Trophoblast cell (in vitro differentiated cells and primary cell): ENCODE results near the gene VPS39.

Source experiments
- DNase-seq, 2 donors: peaks; one replicate each; pipeline ENCODE4 v3.0.0-alpha.2; 2016
- H2AFZ ChIP-seq: 2 replicates; pipeline ENCODE4 v1.6.1; 2013; ENCODE audit warnings: low read length, moderate library complexity, mild to moderate bottlenecking; ENCODE audit not compliant: insufficient read depth, poor library complexity
- H2AK5ac ChIP-seq: 2 replicates; pipeline ENCODE4 v1.6.1; 2013; ENCODE audit warnings: mild to moderate bottlenecking, low read length
- H2BK120ac ChIP-seq: 2 replicates; pipeline ENCODE4 v1.6.1; 2013; ENCODE audit warnings: low read length, mild to moderate bottlenecking, moderate library complexity; ENCODE audit not compliant: insufficient read depth, poor library complexity
- H2BK12ac ChIP-seq: 2 replicates; pipeline ENCODE4 v1.6.1; 2013; ENCODE audit warnings: mild to moderate bottlenecking, low read length, moderate library complexity
- H2BK5ac ChIP-seq: 2 replicates; pipeline ENCODE4 v1.6.1; 2013; ENCODE audit warnings: low read length, low read depth, moderate library complexity, mild to moderate bottlenecking; ENCODE audit not compliant: poor library complexity
- H3K14ac ChIP-seq: 2 replicates; pipeline ENCODE4 v1.6.1; 2013; ENCODE audit warnings: mild to moderate bottlenecking, low read length
- H3K18ac ChIP-seq: 2 replicates; pipeline ENCODE4 v1.6.1; 2013; ENCODE audit warnings: mild to moderate bottlenecking, low read length
- H3K23ac ChIP-seq: 2 replicates; pipeline ENCODE4 v1.6.1; 2013; ENCODE audit warnings: low read length
- H3K27ac ChIP-seq: 2 replicates; pipeline ENCODE4 v1.5.1; 2013; ENCODE audit warnings: low read depth, mild to moderate bottlenecking, inconsistent platforms, low read length, moderate library complexity
- H3K27me3 ChIP-seq: 2 replicates; pipeline ENCODE4 v1.6.1; 2013; ENCODE audit warnings: inconsistent platforms, mild to moderate bottlenecking, low read length, moderate library complexity; ENCODE audit not compliant: insufficient read depth
- H3K36me3 ChIP-seq, 2 experiments: 1 replicate in 1 of 2; 2 replicates in 1 of 2; pipeline ENCODE4 v1.6.1; 2013; ENCODE audit warnings: low read length in 2 of 2, mild to moderate bottlenecking in 2 of 2, moderate library complexity in 1 of 2; ENCODE audit not compliant: insufficient read depth in 2 of 2, control insufficient read depth in 1 of 2
- H3K4ac ChIP-seq: 2 replicates; pipeline ENCODE4 v1.6.1; 2013; ENCODE audit warnings: low read depth, mild to moderate bottlenecking, low read length, moderate library complexity
- H3K4me1 ChIP-seq, 2 experiments: 1 replicate in 1 of 2; 2 replicates in 1 of 2; pipeline ENCODE4 v1.6.1; 2013; ENCODE audit warnings: low read length in 2 of 2, mild to moderate bottlenecking in 2 of 2, moderate library complexity in 1 of 2; ENCODE audit not compliant: insufficient read depth in 2 of 2, control insufficient read depth in 1 of 2
- H3K4me2 ChIP-seq: 2 replicates; pipeline ENCODE4 v1.6.1; 2013; ENCODE audit warnings: inconsistent platforms, mild to moderate bottlenecking, low read length, moderate library complexity
- H3K4me3 ChIP-seq: 2 replicates; pipeline ENCODE4 v1.5.1; 2013; ENCODE audit warnings: mild to moderate bottlenecking, low read depth, low read length, inconsistent platforms
- H3K79me1 ChIP-seq: one replicate; pipeline ENCODE4 v1.6.1; 2013; ENCODE audit warnings: low read length
- H3K79me2 ChIP-seq: 2 replicates; pipeline ENCODE4 v1.6.1; 2013; ENCODE audit warnings: low read length, mild to moderate bottlenecking; ENCODE audit not compliant: control insufficient read depth, insufficient read depth, poor library complexity
- H3K9ac ChIP-seq: 2 replicates; pipeline ENCODE4 v1.6.1; 2013; ENCODE audit warnings: mild to moderate bottlenecking, low read length
- H3K9me3 ChIP-seq: 2 replicates; pipeline ENCODE4 v1.6.1; 2013; ENCODE audit warnings: low read depth, mild to moderate bottlenecking, control low read depth, inconsistent platforms, low read length; ENCODE audit not compliant: insufficient read depth
- H4K12ac ChIP-seq: 2 replicates; pipeline ENCODE4 v1.6.1; 2013; ENCODE audit warnings: low read depth, mild to moderate bottlenecking, low read length, moderate library complexity
- H4K8ac ChIP-seq: 2 replicates; pipeline ENCODE4 v1.6.1; 2013; ENCODE audit warnings: low read depth, mild to moderate bottlenecking, low read length, moderate library complexity
- H4K91ac ChIP-seq: one replicate; pipeline ENCODE4 v1.6.1; 2013; ENCODE audit warnings: low read depth, mild to moderate bottlenecking, low read length, moderate library complexity
- WGBS: extraction: QIAGEN DNeasy Blood & Tissue Kit; methylation state at CpG from one replicate; pipeline ENCODE4 v1.1.7; 2013; ENCODE audit warnings: missing lambda C conversion rate; ENCODE audit not compliant: insufficient read length, insufficient coverage; ENCODE audit errors: extremely low coverage; 5-methylcytosine and 5-hydroxymethylcytosine counted together

Gene VPS39

DNA sequence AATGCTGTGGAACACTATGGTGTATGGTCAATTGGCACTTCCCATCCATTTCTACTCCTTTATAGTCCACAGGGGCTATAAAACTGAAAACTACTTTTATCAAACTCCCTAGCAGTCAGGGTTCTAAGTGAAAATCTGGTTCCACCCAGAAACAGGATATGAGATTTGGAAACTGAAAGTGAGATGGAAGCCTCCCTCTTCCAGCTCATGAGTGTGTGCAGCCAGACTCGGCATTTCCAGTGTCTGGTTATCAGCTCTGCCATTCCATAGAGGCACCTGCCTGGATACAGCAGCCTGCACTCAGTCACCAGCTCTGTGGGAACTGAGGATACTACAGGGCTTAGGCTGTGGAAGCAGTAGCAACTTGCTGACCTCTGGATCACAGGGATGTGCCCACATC, 37.0 kb downstream of the VPS39 start:
- no peak for DNase-seq
- H3K23ac ChIP-seq, result no peak overlapping the region
- no peak overlapping the region for H3K4me3 ChIP-seq

DNA sequence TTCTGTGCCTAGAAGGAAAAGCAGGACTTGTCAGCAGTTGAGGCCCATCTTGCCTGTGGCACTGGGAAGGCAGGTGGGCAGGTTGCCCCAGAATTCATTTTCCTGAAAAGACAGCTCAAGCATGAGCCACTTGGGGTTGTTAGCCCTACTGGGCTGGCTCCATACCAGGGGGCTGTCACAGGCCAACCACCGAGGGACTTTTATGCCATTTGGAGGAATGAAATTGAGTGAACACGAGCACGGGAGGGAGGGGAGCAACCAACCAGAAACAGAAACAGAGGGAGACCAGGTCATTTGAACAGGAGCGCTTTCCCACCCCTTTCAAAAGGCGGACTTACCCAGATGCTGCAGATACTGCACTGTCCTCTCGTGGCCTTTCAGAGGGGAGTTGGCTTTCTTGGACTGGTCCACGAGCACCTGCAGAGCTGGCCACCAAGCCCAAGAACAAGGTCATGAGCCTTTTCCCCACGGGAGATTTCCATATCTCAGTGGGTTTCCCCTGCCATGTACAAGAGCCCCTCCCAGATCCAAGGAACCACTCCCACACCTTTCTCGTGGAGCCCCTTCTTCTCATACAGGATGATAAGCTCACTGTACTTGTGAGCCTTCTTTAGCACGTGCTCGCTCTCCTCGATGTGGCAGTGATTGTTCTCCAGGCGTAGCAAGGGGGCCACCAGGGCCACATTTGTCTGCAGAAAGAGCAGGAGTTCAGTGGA, 41.7 kb downstream of the VPS39 start:
- Histone ChIP-seq H3K14ac (no peak overlapping the region), H3K79me1 (no peaks in the 10 kb centered on the region), H4K12ac (no peak overlapping the region), H3K4me3 (no peak overlapping the region), H3K9me3 (peaks cover 2% of the 10 kb centered on the region), H3K9ac (no peak overlapping the region), H2BK5ac (no peak overlapping the region), H3K4ac (no peak overlapping the region), H3K4me1 (peaks cover 3 to 4% of the 10 kb centered on the region in 2 experiments), H4K8ac (no peak overlapping the region), H3K4me2 (no peak overlapping the region), H2BK120ac (no peak overlapping the region), H3K27ac (no peak overlapping the region), H3K18ac (no peak overlapping the region), H3K23ac (no peak overlapping the region), H4K91ac (no peak overlapping the region), H2BK12ac (no peak overlapping the region), H3K79me2 (no peaks in the 10 kb centered on the region), H3K36me3 (peaks cover 53 to 72% of the 10 kb centered on the region in 2 experiments), H2AK5ac (no peak overlapping the region), H2AFZ (no peak overlapping the region), H3K27me3 (no peaks in the 10 kb centered on the region)
- WGBS, result no CpG with 5 or more reads among the region's 13 CpGs
- DNase-seq, result no peak

More for the DNA sequence above, 37.0 kb downstream of the VPS39 start:
- Histone ChIP-seq H3K9me3 (no peaks in the 10 kb centered on the region), H2BK120ac (no peak overlapping the region), H3K79me1 (no peaks in the 10 kb centered on the region), H3K36me3 (peaks cover 35 to 55% of the 10 kb centered on the region in 2 experiments), H4K12ac (no peak overlapping the region), H3K18ac (no peak overlapping the region), H2BK5ac (no peak overlapping the region), H2AFZ (no peak overlapping the region), H3K27ac (no peak overlapping the region), H4K91ac (no peak overlapping the region), H3K9ac (no peak overlapping the region), H4K8ac (no peak overlapping the region), H2AK5ac (no peak overlapping the region), H3K4ac (no peak overlapping the region), H3K14ac (no peak overlapping the region), H3K79me2 (no peaks in the 10 kb centered on the region), H3K4me1 (no peaks in the 10 kb centered on the region), H3K4me2 (no peak overlapping the region), H2BK12ac (no peak overlapping the region), H3K27me3 (no peaks in the 10 kb centered on the region)
- no CpG with 5 or more reads among the region's 1 CpG for WGBS

DNA sequence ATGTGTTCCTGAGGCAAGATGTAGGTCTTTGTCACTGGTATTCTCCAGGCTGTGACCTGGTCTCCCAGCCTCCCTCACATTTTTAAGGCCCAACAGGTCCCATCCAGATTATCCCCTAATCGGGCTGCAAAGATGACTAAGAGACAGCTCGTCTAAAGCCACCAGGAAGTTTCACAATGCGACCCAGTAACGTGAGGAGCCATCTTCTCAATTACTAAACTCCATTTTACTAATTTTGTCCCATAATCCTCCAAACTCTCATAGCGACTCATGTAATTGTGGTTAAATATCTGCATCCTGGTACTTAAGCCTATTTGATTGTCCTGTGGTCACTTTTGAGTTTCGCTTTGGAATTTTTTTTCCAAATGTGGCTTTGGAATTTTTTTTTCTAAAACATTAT, 43.0 kb downstream of the VPS39 start:
- H3K4ac ChIP-seq, result no peak overlapping the region
- no peaks in the 10 kb centered on the region for H3K79me1 ChIP-seq
- no peak overlapping the region for H3K4me2 ChIP-seq
- H3K14ac ChIP-seq, result no peak overlapping the region
- H2AK5ac ChIP-seq, result no peak overlapping the region
- no peaks in the 10 kb centered on the region for H3K79me2 ChIP-seq
- H3K36me3 ChIP-seq, result peaks cover 58 to 75% of the 10 kb centered on the region in 2 experiments
- H3K27ac ChIP-seq, result no peak overlapping the region
- H4K91ac ChIP-seq, result no peak overlapping the region
- H3K27me3 ChIP-seq, result no peaks in the 10 kb centered on the region
- no peak overlapping the region for H2AFZ ChIP-seq
- no peak overlapping the region for H2BK12ac ChIP-seq
- no peak overlapping the region for H4K8ac ChIP-seq
- H3K9ac ChIP-seq, result no peak overlapping the region
- no peak overlapping the region for H4K12ac ChIP-seq
- no peak overlapping the region for H2BK120ac ChIP-seq
- H2BK5ac ChIP-seq, result no peak overlapping the region
- no peak overlapping the region for H3K18ac ChIP-seq
- H3K4me1 ChIP-seq, result peaks cover 3 to 4% of the 10 kb centered on the region in 2 experiments
- DNase-seq, result no peak
- H3K9me3 ChIP-seq, result peaks cover 2% of the 10 kb centered on the region
- H3K4me3 ChIP-seq, result no peak overlapping the region
- no CpG with 5 or more reads among the region's 6 CpGs for WGBS
- H3K23ac ChIP-seq, result no peak overlapping the region

DNA sequence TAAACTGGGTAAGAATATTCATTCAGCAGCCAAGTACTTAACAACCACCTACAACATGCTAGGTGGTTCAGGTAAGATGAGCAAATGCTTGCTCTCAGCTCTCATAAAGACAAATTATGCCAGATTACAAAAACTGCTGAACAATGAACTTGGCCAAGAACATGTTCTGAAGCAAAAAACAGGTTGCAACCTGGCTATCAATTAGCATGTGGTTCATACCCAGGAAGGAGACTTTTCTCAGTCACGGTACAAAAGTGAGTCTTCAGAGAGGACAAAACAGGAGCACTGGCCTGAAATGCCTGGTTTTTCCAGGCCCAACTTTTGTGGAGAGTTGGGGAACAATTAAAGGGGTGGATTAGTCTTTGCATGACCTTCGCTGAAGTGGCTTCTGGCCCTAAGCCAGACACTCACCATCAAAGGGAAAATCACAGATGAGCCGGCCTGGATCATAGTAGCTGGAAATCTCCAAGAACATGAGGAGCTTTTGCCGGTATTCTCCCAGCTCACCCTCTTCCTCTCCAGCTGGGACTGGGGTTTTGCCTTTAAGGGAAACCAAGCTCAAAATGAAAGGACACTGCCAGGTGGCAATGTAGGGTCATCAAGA, 44.1 kb downstream of the VPS39 start:
- H3K4ac ChIP-seq, result no peak overlapping the region
- WGBS, result no CpG with 5 or more reads among the region's 4 CpGs
- H3K4me2 ChIP-seq, result no peak overlapping the region
- H3K4me3 ChIP-seq, result no peak overlapping the region
- H4K8ac ChIP-seq, result no peak overlapping the region
- DNase-seq, result no peak
- no peak overlapping the region for H3K27ac ChIP-seq
- no peak overlapping the region for H4K91ac ChIP-seq
- no peak overlapping the region for H2AK5ac ChIP-seq
- H3K36me3 ChIP-seq, result peaks cover 66 to 83% of the 10 kb centered on the region in 2 experiments
- no peaks in the 10 kb centered on the region for H3K79me2 ChIP-seq
- H3K9me3 ChIP-seq, result peaks cover 2% of the 10 kb centered on the region
- peaks cover 3 to 4% of the 10 kb centered on the region in 2 experiments for H3K4me1 ChIP-seq
- H2BK12ac ChIP-seq, result no peak overlapping the region
- no peak overlapping the region for H3K9ac ChIP-seq
- no peak overlapping the region for H3K14ac ChIP-seq
- no peaks in the 10 kb centered on the region for H3K79me1 ChIP-seq
- H3K27me3 ChIP-seq, result no peaks in the 10 kb centered on the region
- no peak overlapping the region for H3K18ac ChIP-seq
- H2BK120ac ChIP-seq, result no peak overlapping the region
- no peak overlapping the region for H3K23ac ChIP-seq
- no peak overlapping the region for H2BK5ac ChIP-seq
- H4K12ac ChIP-seq, result no peak overlapping the region
- H2AFZ ChIP-seq, result no peak overlapping the region
